GM12878 (cell line): ENCODE measurements around the gene SOX5. TPM values are rescaled to one million over a fixed set of nuclear protein-coding genes. Genes with fewer than 3 reads are reported as not detected.

Experiments used
- ATAC-seq: fragments of 200-7000 bp; cut with Tn5 transposase; 3 replicates; pipeline ENCODE4 v1.9.1; 2020; ENCODE audit warnings: mild to moderate bottlenecking, moderate library complexity
- BruUV-seq: library from RNA; stranded (reverse); fragments of 400-500 nt; replicated peaks from 2 replicates; lab custom pipeline; 2021; lab: Mats Ljungman, UMichigan
- CTCF ChIA-PET: fragments of 300-600 bp; sonication (Branson Sonifier 250); formaldehyde crosslinking; extraction: SDS; loops from one replicate; lab custom pipeline; 2021; ENCODE audit warnings: inconsistent platforms; lab: Yijun Ruan, JAX
- POLR2A ChIA-PET: fragments of 350-600 bp; formaldehyde crosslinking; extraction: SDS; loops from one replicate; lab custom pipeline; 2021; ENCODE audit warnings: inconsistent platforms; lab: Charles Lee
- RAD21 ChIA-PET: fragments of 300-600 bp; sonication (Branson Sonifier 250); formaldehyde crosslinking; loops from one replicate; lab custom pipeline; 2023; ENCODE audit warnings: antibody characterized with exemption; ENCODE audit not compliant: unreplicated experiment; lab: Charles Lee
- SMC1A ChIA-PET: fragments of 300-600 bp; sonication (Branson Sonifier 250); formaldehyde crosslinking; loops from one replicate; lab custom pipeline; 2023; ENCODE audit not compliant: unreplicated experiment, uncharacterized antibody; lab: Charles Lee
- DNase-seq: peaks from one replicate; pipeline ENCODE4 v3.0.0-alpha.2; 2011; ENCODE audit warnings: low read depth, low spot score
- FAIRE-seq: peaks from 3 replicates; lab custom pipeline; 2011; peaks lifted over from hg19 to GRCh38; lab: Jason Lieb, UNC
- H2AFZ ChIP-seq: 2 replicates; pipeline ENCODE4 v1.6.0; 2011; ENCODE audit warnings: low read depth, low read length, control low read depth; ENCODE audit not compliant: control insufficient read depth
- H3K27ac ChIP-seq: 2 replicates; pipeline ENCODE4 v1.5.1; 2011; ENCODE audit warnings: control low read depth; ENCODE audit not compliant: control insufficient read depth, insufficient read depth
- H3K27me3 ChIP-seq, 2 experiments: replicated peaks in 1 of 2; 2 replicates each; pipeline versions ENCODE4 v1.6.0 to v1.6.1; 2011; ENCODE audit warnings: low read length in 1 of 2; ENCODE audit not compliant: control insufficient read depth in 2 of 2, insufficient read depth in 2 of 2
- H3K36me3 ChIP-seq, 2 experiments: 2 replicates each; pipeline ENCODE4 v1.5.1; 2011; ENCODE audit warnings: low read length in 1 of 2; ENCODE audit not compliant: control insufficient read depth in 2 of 2, insufficient read depth in 2 of 2
- H3K4me1 ChIP-seq: 2 replicates; pipeline ENCODE4 v1.6.1; 2011; ENCODE audit warnings: mild to moderate bottlenecking, low read length, moderate library complexity, mixed read lengths; ENCODE audit not compliant: control insufficient read depth, insufficient read depth
- H3K4me2 ChIP-seq: 2 replicates; pipeline ENCODE4 v1.6.0; 2011; ENCODE audit warnings: control low read depth; ENCODE audit not compliant: control insufficient read depth, insufficient read depth
- H3K4me3 ChIP-seq: fragments of 200-600 bp; sonication (generic); 2 replicates; pipeline ENCODE4 v1.5.1; 2016
- H3K79me2 ChIP-seq: 2 replicates; pipeline ENCODE4 v1.6.0; 2011; ENCODE audit warnings: low read length; ENCODE audit not compliant: control insufficient read depth, insufficient read depth
- H3K9ac ChIP-seq: 2 replicates; pipeline ENCODE4 v1.8.0; 2011; ENCODE audit warnings: low read length, control low read depth, mixed read lengths; ENCODE audit not compliant: control insufficient read depth, insufficient read depth
- H3K9me3 ChIP-seq: replicated peaks from 3 replicates; pipeline ENCODE4 v1.5.1; 2011; ENCODE audit warnings: mild to moderate bottlenecking, low read length; ENCODE audit not compliant: control insufficient read depth, insufficient read depth
- H4K20me1 ChIP-seq: 2 replicates; pipeline ENCODE4 v1.6.0; 2011; ENCODE audit not compliant: control insufficient read depth, insufficient read depth
- BCL11A ChIP-seq: IDR thresholded peaks from 2 replicates; pipeline ENCODE4 v1.6.1; 2011; ENCODE audit warnings: low read depth, low read length
- CEBPZ ChIP-seq: fragments of 150-350 bp; IDR thresholded peaks from 2 replicates; pipeline ENCODE4 v1.6.1; 2016; ENCODE audit warnings: low read depth, low read length
- DPF2 ChIP-seq: fragments of 450-650 bp; IDR thresholded peaks from 2 replicates; pipeline ENCODE4 v1.6.1; 2017; ENCODE audit warnings: mild to moderate bottlenecking
- HDAC6 ChIP-seq: fragments of 200-600 bp; sonication (generic); IDR thresholded peaks from one replicate; pipeline ENCODE4 v1.8.0; 2017; ENCODE audit warnings: antibody characterized with exemption; ENCODE audit not compliant: unreplicated experiment
- HSF1 ChIP-seq: fragments of 150-350 bp; IDR thresholded peaks from 2 replicates; pipeline ENCODE4 v1.6.1; 2014; ENCODE audit warnings: mild to moderate bottlenecking, low read depth, low read length
- JUND ChIP-seq: IDR thresholded peaks from 2 replicates; pipeline ENCODE4 v1.6.1; 2012; ENCODE audit warnings: low read depth, mild to moderate bottlenecking, low read length, improper control_type of control experiment, moderate library complexity
- LARP7 ChIP-seq: fragments of 450-650 bp; IDR thresholded peaks from 2 replicates; pipeline ENCODE4 v1.6.1; 2017; ENCODE audit warnings: mild to moderate bottlenecking
- NR2C2 ChIP-seq: IDR thresholded peaks from 2 replicates; pipeline ENCODE4 v1.6.1; 2011; ENCODE audit warnings: borderline replicate concordance, low read depth; ENCODE audit not compliant: control insufficient read depth, insufficient read length
- PML ChIP-seq: IDR thresholded peaks from 2 replicates; pipeline ENCODE4 v1.6.1; 2012; ENCODE audit warnings: low read length, inconsistent platforms
- POLR2AphosphoS5 ChIP-seq: IDR thresholded peaks from 2 replicates; pipeline ENCODE4 v1.6.1; 2011; ENCODE audit warnings: mild to moderate bottlenecking, low read length, inconsistent platforms
- RCOR1 ChIP-seq: conservative IDR thresholded peaks from 2 replicates; pipeline ENCODE4 v1.6.1; 2012; ENCODE audit warnings: low read depth, low read length, improper control_type of control experiment
- SIN3A ChIP-seq: IDR thresholded peaks from 2 replicates; pipeline ENCODE4 v1.6.1; 2012; ENCODE audit warnings: low read depth, low read length, improper control_type of control experiment
- SIX5 ChIP-seq: IDR thresholded peaks from 2 replicates; pipeline ENCODE4 v1.6.1; 2011; ENCODE audit warnings: mild to moderate bottlenecking, low read depth, low read length, moderate library complexity; ENCODE audit not compliant: severe bottlenecking
- SKIL ChIP-seq: fragments of 450-650 bp; IDR thresholded peaks from 2 replicates; pipeline ENCODE4 v1.6.1; 2017; ENCODE audit warnings: mild to moderate bottlenecking, low read depth, inconsistent platforms; ENCODE audit not compliant: poor library complexity, severe bottlenecking
- SREBF2 ChIP-seq: IDR thresholded peaks from 2 replicates; pipeline ENCODE4 v1.6.1; 2012; ENCODE audit warnings: mild to moderate bottlenecking, low read length
- STAT1 ChIP-seq: fragments of 450-650 bp; conservative IDR thresholded peaks from 2 replicates; pipeline ENCODE4 v1.6.1; 2014; ENCODE audit warnings: antibody characterized with exemption, mild to moderate bottlenecking
- ZNF384 ChIP-seq: IDR thresholded peaks from 2 replicates; pipeline ENCODE4 v1.6.1; 2012; ENCODE audit warnings: low read depth, mild to moderate bottlenecking, low read length, improper control_type of control experiment, borderline replicate concordance
- WGBS: methylation state at CpG from one replicate; pipeline ENCODE4 v1.1.6; 2016; ENCODE audit warnings: low lambda C conversion rate; ENCODE audit not compliant: insufficient replicate concordance, insufficient coverage; ENCODE audit errors: missing lambda C conversion rate; 5-methylcytosine and 5-hydroxymethylcytosine counted together
- in situ Hi-C: fragments of 300-500 bp; cut with MboI; formaldehyde crosslinking; loops from 9 replicates; pipeline ENCODE4 v1.14.3; 2018; ENCODE audit warnings: mixed read lengths
- intact Hi-C: fragments of 100-400 bp; cut with micrococcal nuclease; formaldehyde crosslinking; loops from one replicate; pipeline ENCODE4 v1.14.2; 2022; ENCODE audit not compliant: unreplicated experiment
- polyA plus RNA-seq, 11 experiments: library from polyadenylated mRNA; depleted of rRNA in 4 of 11; unstranded in 6 of 11; stranded (reverse) in 5 of 11; fragments of >200 nt; fragmentation: Nextera tagmentation in 4 of 11; fragmentation: Illumina TruSeq in 1 of 11; extraction: Ambion mirVana in 4 of 11; extraction: Trizol in 1 of 11; gene quantifications; 1 replicate in 1 of 11; 2 replicates in 10 of 11; pipeline versions ENCODE4 v1.2.1 to v1.2.3, GENCODE V29; 2011 to 2016; ENCODE audit warnings: inconsistent platforms in 2 of 11, missing spikeins in 2 of 11, low read depth in 1 of 11
- total RNA-seq, 4 experiments: library from RNA; depleted of rRNA in 3 of 4; stranded (reverse); fragments of >200 nt in 3 of 4; fragmentation: Illumina TruSeq in 1 of 4; extraction: Trizol in 1 of 4; gene quantifications; 2 replicates each; pipeline versions ENCODE4 v1.2.1 to v1.2.3, GENCODE V29; 2013 to 2021

Gene SOX5
- total and polyA plus RNA-seq, 10 of the 15 experiments (the other 5 are each of a cell fraction or from before 2014, with no cell fraction given) = 0.08 to 1.0 (median 0.24) TPM

- H3K27me3 ChIP-seq = no peaks in the 10 kb centered on the region
- FAIRE-seq (no peak), DNase-seq (no peak), ATAC-seq (no peak)
- ChIA-PET SMC1A (no interaction called here), RAD21 (interaction anchor here (0.6 kb wide), 2 partner anchors 17 to 217 kb away, joined by 3 read pairs; no protein-coding TSS in a partner anchor), CTCF (no interaction called here), POLR2A (no interaction called here)
- no TSS peak for BruUV-seq
- no peaks in the 10 kb centered on the region for H4K20me1 ChIP-seq
- H3K9ac ChIP-seq = no peak overlapping the region
- 3% methylated on average over 2 of the region's 2 CpGs for WGBS
- H3K4me3 ChIP-seq = no peak overlapping the region
- no peaks in the 10 kb centered on the region for H3K9me3 ChIP-seq
- no peaks in the 10 kb centered on the region for H3K79me2 ChIP-seq
- in situ Hi-C loops = no loop called here
- H3K36me3 ChIP-seq = no peaks in the 10 kb centered on the region
- intact Hi-C loops = no loop called here
- H2AFZ ChIP-seq = no peak overlapping the region
- TF ChIP-seq DPF2 (no peak), RCOR1 (no peak), HDAC6 (no peak), PML (no peak), STAT1 (no peak), HSF1 (no peak), CEBPZ (no peak), SREBF2 (no peak), SIX5 (no peak), SKIL (no peak), LARP7 (no peak), NR2C2 (no peak), ZNF384 (no peak), JUND (no peak), BCL11A (no peak), SIN3A (no peak), POLR2AphosphoS5 (no peak)
- no peak overlapping the region for H3K4me2 ChIP-seq
- H3K4me1 ChIP-seq = no peaks in the 10 kb centered on the region
- no peak overlapping the region for H3K27ac ChIP-seq
These were observed 18.3 kb downstream of the SOX5 start for GRCh38 chr12:23931176-23931575.
